GM13976 (cell line): ENCODE measurements around the gene TTYH3.
A peak's percentile ranks its signal among the peaks of the same experiment; 100 is the strongest.
"Not testable (repeated sequence)": the region's sequence is repeated elsewhere in the genome, so short reads cannot be mapped to it uniquely, and the experiment has no call there.

Source experiments
- DNase-seq: peaks from one replicate; pipeline ENCODE4 v3.0.0; 2012; ENCODE audit warnings: low spot score
- in situ Hi-C: fragments of 300-500 bp; cut with MboI; formaldehyde crosslinking; loops from one replicate; pipeline ENCODE4 v1.12.0; 2022; ENCODE audit warnings: low sequenced_read_pairs, mixed read lengths, inconsistent platforms; ENCODE audit not compliant: unreplicated experiment
- TF ChIP-seq, protein P1 (sequence below): IDR thresholded peaks from 2 replicates; pipeline ENCODE4 v1.5.1; 2012; ENCODE audit warnings: borderline replicate concordance, mild to moderate bottlenecking; ENCODE audit not compliant: insufficient read depth; ENCODE audit errors: extremely low read depth, missing control alignments, control extremely low read depth

Gene TTYH3

DNA sequence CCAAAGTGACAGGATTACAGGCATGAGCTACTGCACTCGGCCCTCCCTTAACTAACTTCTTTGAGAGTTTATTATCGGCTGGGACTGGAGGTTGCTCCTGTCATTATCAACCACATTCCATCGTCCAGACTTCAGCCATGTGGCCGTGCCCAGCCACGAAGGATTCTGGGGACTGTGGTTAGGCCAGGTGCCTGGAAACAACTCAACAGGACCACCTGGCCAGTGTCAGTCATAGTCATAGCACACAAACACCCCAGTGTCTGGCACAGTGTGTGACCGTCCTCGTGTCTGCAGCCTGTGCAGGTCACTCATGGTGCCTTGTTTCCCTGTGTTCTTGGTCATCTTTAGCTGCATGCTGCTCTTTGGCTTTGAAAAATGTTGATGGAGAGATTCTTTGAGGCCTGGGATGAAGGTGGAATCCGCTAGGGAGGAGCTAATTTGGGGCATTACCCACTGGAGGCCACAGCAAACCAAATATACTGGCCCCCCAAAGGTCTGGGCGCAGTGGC, 43.5 kb downstream of the TTYH3 start:
- in situ Hi-C loops = no loop called here
- TF ChIP-seq, protein P1, sequence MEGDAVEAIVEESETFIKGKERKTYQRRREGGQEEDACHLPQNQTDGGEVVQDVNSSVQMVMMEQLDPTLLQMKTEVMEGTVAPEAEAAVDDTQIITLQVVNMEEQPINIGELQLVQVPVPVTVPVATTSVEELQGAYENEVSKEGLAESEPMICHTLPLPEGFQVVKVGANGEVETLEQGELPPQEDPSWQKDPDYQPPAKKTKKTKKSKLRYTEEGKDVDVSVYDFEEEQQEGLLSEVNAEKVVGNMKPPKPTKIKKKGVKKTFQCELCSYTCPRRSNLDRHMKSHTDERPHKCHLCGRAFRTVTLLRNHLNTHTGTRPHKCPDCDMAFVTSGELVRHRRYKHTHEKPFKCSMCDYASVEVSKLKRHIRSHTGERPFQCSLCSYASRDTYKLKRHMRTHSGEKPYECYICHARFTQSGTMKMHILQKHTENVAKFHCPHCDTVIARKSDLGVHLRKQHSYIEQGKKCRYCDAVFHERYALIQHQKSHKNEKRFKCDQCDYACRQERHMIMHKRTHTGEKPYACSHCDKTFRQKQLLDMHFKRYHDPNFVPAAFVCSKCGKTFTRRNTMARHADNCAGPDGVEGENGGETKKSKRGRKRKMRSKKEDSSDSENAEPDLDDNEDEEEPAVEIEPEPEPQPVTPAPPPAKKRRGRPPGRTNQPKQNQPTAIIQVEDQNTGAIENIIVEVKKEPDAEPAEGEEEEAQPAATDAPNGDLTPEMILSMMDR = no peak
- no peak for DNase-seq

DNA sequence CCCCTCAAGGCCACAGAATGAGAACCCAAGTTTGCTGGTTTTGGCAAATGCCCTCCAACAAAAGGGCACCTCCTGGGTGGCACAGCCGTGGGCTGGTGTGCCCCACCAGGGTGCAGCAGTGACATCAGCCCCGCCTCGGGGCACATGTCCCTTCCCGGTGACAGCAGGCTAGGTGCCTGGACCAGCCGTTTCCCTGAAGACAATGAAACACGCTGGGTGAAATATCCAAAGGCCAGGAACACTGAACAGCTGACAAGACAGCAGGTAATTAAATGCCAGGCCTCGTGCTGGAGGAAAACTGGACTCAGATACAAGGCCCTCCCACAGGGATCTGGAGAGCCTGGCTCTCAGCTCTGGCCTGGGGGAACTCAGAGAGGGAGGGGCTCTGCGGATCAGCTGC, 44.8 kb downstream of the TTYH3 start:
- in situ Hi-C loops, DNase-seq: not testable (repeated sequence)

- DNase-seq, in situ Hi-C loops: not testable (repeated sequence)
These were observed 46.7 kb downstream of the TTYH3 start for GRCh38 chr7:2678454-2678853.

DNA sequence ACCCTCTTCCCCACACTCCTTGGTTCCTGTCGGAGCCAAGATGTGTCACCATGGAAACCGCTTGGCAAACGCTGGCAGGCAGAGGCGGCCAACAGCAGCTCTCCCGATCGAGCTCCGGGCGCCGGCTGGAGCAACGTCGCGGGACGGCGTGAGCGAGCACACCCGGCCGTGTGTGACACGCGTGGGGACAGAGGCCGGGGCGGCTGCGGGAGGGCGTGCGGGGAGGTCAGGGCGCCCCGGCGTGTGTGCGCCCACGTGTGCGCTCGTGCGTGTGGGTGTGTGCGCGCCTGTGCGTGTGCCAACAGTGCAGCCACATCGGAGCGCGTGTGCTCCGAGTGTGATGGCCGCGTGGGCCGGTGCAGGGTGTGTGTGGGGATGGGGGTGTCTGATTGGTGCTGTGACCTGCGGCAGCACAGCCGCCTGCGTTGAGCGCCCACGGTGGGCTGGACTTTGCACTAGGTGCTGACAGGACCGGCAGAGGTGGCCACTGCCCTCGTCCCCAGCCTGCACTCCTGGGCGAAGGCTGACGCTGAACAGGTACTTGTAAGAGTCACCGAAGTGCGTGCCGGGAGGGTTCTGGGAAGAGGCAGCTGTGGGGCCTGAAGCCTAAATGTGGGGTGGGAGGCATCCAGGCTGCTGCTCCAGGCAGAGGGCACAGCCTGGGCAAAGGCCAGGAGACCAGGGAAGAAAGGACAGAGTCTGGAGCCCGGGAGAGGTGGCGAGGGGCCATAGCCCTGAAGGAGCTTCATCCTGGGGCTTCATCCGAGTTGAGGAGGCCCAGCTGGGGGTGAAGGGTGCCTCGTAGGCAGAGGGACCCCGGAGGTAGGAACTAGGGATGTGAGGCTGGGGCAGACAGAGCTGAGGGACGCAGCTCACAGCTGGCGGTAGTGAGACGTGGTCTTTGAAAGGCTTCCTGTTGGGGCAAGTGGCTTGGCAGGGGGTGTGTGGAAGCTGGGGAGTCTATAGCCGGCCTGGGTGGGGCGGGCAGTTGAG, 47.6 kb downstream of the TTYH3 start:
- in situ Hi-C loops, DNase-seq: not testable (repeated sequence)

DNA sequence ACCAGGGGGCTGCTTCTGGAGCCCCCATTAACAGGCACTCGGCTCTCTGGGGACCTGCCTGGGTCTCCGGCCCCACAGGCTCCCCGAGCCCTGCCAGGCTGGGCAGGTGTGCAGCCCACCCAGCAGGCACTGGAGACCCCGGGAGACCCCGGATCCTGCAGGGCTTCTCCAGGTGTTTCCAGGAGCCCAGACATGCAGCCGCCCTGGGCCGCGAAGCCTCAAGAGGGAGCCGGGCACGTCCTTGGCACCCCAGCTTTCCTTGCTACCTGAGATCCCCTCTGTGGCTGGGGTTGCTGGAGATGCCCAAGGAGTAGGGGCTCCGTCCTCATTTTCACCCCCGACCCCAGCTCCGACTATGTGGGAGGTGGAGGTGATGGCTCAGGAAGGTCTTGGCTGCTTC, 48.5 kb downstream of the TTYH3 start:
- DNase-seq = no peak
- TF ChIP-seq, protein P1 = no peak
- in situ Hi-C loops = no loop called here

DNA sequence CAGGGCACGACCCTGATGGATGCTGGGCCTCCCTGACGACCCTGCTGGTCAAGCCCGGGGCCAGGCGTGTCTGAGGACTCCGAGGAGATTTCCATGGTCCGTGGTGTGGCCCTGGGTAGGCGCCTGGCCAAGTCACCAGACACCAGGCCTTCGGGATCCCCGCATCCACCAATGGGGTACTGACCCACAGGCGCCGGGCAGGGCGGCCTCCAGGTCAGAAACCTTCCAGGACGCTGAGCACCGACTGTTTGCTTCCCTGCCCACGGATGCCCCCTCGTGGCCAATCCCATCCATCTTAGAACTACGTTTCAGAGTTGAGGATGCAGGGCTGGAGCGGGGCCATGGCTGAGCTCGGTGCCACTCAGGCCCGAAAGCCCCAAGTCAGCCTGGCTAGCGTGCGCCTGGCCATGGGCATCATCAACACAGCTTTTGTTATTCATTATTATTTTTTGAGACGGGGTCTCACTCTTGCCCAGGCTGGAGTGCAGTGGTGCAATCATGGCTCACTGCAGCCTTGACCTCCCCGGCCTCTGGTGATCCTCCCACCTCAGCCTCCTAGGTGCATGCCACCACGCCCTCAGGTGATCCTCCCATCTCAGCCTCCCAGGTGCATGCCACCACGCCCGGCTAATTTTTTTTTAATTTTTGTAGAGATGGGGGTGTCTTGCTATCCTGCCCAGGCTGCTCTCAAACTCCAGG, 49.2 kb downstream of the TTYH3 start:
- peak; percentile 83 for DNase-seq
- TF ChIP-seq, protein P1 = peak; percentile 50
- in situ Hi-C loops = no loop called here

GRCh38 chr7:2681929-2682799, 50.4 kb downstream of the TTYH3 start:
- TF ChIP-seq, protein P1 = no peak
- in situ Hi-C loops = no loop called here
- no peak for DNase-seq
